GM18951 (cell line): ENCODE results near the gene CCDC152.

Experiments used
- POLR2A ChIP-seq: IDR thresholded peaks from 4 replicates; pipeline ENCODE4 v1.6.1; 2011; ENCODE audit warnings: mild to moderate bottlenecking; ENCODE audit not compliant: insufficient read length, insufficient read depth; ENCODE audit errors: extremely low read depth
- in situ Hi-C: fragments of 300-500 bp; cut with MboI; formaldehyde crosslinking; loops from one replicate; pipeline ENCODE4 v1.12.0; 2022; ENCODE audit warnings: low sequenced_read_pairs, mixed read lengths, inconsistent platforms; ENCODE audit not compliant: unreplicated experiment

CCDC152 gene

DNA sequence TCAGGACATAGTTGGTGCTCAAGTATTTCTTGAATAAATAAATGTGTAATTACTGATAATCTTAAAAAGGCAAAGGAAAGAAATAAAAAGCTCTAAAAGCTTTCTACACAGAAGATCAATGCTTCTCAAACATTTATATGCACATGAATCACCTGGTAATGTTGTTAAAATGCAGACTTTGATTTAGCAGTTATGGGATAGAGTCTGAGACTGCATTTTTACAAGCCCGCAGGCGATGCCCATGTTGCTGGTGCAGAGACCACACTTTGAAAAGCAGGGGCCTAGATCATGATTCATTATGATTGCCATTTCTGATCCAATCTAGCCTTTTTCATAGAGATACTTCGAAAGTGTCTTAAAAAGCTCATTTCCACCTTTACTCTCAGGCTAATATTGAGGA is 3.5 kb upstream of the CCDC152 start:
- in situ Hi-C loops, result loop anchor here (25.0 kb wide), 1 partner anchor 891 kb away; the partner anchor contains the start of gene OXCT1
- TF ChIP-seq POLR2A, result no peak

DNA sequence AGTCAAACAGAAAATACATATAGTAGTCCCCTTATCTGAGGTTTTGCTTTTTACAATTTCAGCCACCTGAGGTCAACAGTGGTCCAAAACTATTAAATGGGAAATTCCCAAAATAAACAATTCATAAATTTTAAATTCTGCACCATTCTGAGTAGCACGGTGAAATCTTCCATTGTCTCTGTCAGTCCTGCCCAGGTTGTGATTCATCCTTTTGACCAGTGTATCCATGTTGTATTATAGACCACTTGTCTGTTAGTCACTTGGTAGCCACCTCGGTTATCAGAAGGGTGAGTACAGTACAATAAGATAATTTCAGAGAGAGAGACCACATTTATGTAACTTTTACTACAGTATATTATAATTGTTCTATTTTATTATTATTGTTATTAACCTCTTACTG is 2.8 kb downstream of the CCDC152 start:
- in situ Hi-C loops, result loop anchor here (25.0 kb wide), 1 partner anchor 897 kb away; the partner anchor contains the start of gene OXCT1
- no peak for TF ChIP-seq POLR2A

- no peak for TF ChIP-seq POLR2A
Observed at GRCh38 chr5:42760426-42760825, 3.8 kb downstream of the CCDC152 start.

DNA sequence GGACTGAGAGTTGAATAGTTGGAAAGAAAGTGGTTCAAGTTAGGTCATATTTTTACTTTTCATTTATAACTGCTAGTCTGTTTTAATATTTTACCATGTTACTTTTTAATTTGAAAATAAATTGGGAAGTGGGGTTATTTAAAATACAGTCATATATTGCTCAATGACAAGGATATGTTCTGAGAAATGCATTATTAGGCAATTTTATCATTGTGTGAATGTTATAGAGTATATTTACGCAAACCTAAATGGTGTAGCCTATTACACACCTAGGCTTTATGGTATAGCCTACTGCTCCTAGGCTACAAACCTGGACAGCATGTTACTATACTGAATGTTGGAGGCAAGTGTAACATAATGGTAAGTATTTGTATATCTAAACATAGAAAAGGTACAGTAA is 5.2 kb downstream of the CCDC152 start:
- in situ Hi-C loops, result loop anchor here (25.0 kb wide), 1 partner anchor 899 kb away; the partner anchor contains the start of gene OXCT1
- no peak for TF ChIP-seq POLR2A

More at GRCh38 chr5:42760426-42760825, 3.8 kb downstream of the CCDC152 start:
- in situ Hi-C loops, result loop anchor here (25.0 kb wide), 1 partner anchor 898 kb away; the partner anchor contains the start of gene OXCT1

GRCh38 chr5:42767491-42768105 is 11.0 kb downstream of the CCDC152 start:
- no peak for TF ChIP-seq POLR2A
- in situ Hi-C loops, result loop anchor here (25.0 kb wide), 1 partner anchor 905 kb away; the partner anchor contains the start of gene OXCT1

DNA sequence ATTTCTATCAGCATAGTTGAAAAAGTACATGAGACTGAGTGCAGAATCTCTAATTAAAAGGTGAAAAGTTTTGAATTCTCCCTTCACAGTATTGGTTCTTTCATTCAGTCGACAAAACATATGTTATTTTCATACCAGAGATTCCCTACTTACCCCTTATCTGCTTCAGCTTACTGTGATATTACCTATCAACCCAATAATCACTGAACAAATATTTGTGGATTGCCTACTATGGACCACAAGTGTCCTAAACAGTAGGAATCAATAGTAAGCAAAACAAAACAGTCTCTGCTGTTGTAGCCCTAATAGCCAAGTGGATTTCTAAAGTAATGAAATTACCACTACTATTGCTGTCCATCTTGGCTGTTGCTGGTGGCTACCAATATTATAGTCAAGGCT is 11.5 kb downstream of the CCDC152 start:
- in situ Hi-C loops, result loop anchor here (25.0 kb wide), 1 partner anchor 906 kb away; the partner anchor contains the start of gene OXCT1
- TF ChIP-seq POLR2A, result no peak

DNA sequence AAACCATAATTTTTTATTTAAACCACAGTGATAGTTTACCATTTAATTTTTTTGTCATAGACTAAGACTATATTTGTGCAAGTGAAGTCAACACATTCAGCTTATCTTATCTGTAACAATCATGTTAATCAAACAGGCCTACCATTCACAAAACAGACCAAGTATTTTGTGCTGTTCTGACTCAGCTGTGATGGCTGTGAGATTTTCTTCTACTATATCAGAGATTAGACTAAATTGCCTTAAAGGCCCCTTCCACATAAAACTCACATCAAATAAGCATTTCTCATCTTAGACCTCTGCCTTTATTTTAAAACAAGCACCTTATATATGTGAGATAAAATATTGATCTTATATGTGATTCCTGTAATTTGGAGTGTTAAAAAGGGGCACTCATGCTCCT is 13.4 kb downstream of the CCDC152 start:
- in situ Hi-C loops, result loop anchor here (25.0 kb wide), 1 partner anchor 908 kb away; the partner anchor contains the start of gene OXCT1
- no peak for TF ChIP-seq POLR2A

DNA sequence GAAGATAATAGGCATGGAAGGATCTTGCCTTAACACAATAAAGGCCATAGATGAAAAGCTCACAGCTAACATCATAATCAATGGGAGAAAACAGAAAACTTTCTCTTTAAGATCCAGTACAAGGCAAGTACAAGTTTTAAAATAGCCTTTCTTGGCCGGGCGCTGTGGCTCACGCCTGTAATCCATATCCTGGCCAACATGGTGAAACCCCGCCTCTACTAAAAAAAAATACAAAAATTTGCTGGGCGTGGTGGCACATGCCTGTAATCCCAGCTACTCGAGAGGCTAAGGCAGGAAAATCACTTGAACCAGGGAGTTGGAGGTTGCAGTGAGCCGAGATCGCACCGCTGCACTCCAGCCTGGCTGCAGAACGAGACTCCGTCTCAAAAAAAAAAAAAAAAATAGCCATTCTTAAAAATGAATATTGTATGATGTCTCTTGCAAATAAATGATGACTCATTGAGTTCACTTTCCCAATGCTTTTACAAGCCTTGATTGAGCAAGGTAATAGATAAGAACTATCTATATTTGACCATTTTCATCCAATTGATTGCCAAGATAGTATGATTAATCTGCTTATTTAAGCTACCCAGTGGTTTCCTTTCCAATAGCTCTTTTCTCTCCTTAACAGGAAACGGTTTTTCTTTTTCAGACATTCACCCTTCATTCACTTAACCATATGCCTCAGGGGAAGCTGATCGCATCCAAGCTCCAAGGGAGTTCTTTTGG is 15.8 kb downstream of the CCDC152 start:
- no peak for TF ChIP-seq POLR2A
- in situ Hi-C loops, result loop anchor here (25.0 kb wide), 1 partner anchor 910 kb away; the partner anchor contains the start of gene OXCT1

GRCh38 chr5:42779083-42779482 is 22.5 kb downstream of the CCDC152 start:
- no peak for TF ChIP-seq POLR2A
- in situ Hi-C loops, result no loop called here

- in situ Hi-C loops, result no loop called here
- no peak for TF ChIP-seq POLR2A
Observed at GRCh38 chr5:42781584-42781983, 25.0 kb downstream of the CCDC152 start.

DNA sequence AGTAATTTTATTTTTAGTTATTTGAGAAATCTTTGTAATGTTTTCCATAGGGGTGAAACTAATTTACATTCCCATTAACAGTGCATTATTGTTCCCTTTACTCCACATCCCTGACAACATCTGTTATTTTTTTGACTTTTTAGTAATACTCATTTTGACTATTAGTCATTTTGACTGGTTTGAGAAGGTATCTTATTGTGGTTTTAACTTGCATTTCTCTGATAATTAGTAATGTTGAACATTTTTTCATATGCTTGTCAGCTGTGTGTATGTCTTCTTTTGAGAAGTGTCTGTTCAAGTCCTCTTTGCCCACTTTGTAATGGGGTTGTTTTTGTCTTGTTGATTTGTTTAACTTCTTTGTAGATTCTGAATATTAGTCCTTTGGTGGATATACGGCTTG is 27.5 kb downstream of the CCDC152 start:
- in situ Hi-C loops, result no loop called here
- TF ChIP-seq POLR2A, result no peak

- in situ Hi-C loops, result no loop called here
- no peak for TF ChIP-seq POLR2A
Observed at GRCh38 chr5:42785756-42786155, 29.1 kb downstream of the CCDC152 start.

- in situ Hi-C loops, result no loop called here
Observed at GRCh38 chr5:42787073-42787472, 30.5 kb downstream of the CCDC152 start.

More at GRCh38 chr5:42787073-42787472, 30.5 kb downstream of the CCDC152 start:
- TF ChIP-seq POLR2A, result no peak
